DND-41 (cell line): ENCODE data around the gene CMC2.

Experiments
- EZH2 ChIP-seq: IDR thresholded peaks from 3 replicates; pipeline ENCODE4 v1.6.1; 2012; ENCODE audit warnings: borderline replicate concordance, low read depth, mild to moderate bottlenecking, moderate library complexity, low read length, inconsistent platforms; ENCODE audit not compliant: severe bottlenecking
- TF ChIP-seq, protein P1 (sequence below): IDR thresholded peaks from 2 replicates; pipeline ENCODE4 v1.5.1; 2012; ENCODE audit warnings: borderline replicate concordance, low read length, moderate library complexity, mild to moderate bottlenecking; ENCODE audit not compliant: poor library complexity, severe bottlenecking; ENCODE audit errors: extremely low read depth

DNA sequence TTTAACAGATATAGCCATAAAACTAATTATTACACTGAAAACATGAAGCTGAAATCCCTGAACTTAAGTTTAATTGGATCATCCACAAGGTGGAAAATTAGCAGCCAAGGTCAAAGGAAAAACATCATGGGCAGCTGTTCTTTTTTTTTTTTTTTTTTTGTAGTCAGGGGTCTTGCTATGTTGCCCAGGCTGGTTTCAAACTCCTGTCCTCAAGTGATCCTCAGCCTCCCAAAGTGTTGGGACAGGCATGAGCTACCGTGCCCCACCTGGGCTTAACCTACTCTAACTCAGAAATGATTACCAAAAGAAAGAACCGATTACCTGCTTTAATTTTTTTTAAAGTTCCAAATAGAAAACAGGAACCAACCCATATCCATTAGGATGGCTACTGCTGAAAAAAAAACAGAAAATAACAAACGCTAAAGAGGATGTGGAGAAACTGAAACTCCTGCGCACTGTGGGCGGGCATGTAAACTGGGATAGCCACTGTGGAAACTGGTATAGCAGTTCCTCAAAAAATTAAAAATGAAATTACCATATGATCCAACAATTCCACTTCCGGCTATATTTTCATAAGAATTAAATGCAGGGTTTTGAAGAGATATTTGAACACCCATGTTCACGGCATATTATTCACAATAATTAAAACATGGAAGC lies 8.6 kb downstream of the CMC2 start:
- TF ChIP-seq, protein P1, sequence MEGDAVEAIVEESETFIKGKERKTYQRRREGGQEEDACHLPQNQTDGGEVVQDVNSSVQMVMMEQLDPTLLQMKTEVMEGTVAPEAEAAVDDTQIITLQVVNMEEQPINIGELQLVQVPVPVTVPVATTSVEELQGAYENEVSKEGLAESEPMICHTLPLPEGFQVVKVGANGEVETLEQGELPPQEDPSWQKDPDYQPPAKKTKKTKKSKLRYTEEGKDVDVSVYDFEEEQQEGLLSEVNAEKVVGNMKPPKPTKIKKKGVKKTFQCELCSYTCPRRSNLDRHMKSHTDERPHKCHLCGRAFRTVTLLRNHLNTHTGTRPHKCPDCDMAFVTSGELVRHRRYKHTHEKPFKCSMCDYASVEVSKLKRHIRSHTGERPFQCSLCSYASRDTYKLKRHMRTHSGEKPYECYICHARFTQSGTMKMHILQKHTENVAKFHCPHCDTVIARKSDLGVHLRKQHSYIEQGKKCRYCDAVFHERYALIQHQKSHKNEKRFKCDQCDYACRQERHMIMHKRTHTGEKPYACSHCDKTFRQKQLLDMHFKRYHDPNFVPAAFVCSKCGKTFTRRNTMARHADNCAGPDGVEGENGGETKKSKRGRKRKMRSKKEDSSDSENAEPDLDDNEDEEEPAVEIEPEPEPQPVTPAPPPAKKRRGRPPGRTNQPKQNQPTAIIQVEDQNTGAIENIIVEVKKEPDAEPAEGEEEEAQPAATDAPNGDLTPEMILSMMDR, result no peak
- no peak for TF ChIP-seq EZH2
